Kidney (tissue), 14 donors: ENCODE measurements around the gene PCDH20. TPM values are rescaled to one million over a fixed set of nuclear protein-coding genes. Genes with fewer than 3 reads are reported as not detected.

Source experiments
- DNase-seq, 5 donors: peaks; one replicate each; pipeline ENCODE4 v3.0.0-alpha.2; 2013 to 2020
- FAIRE-seq: peaks from 2 replicates; lab custom pipeline; 2012; peaks lifted over from hg19 to GRCh38; lab: Jason Lieb, UNC
- H3K27ac ChIP-seq, 2 donors: one replicate each; pipeline ENCODE4 v1.7.0; 2013; ENCODE audit warnings: low read depth in 2 of 2, low read length in 2 of 2, inconsistent platforms in 1 of 2
- H3K27me3 ChIP-seq: one replicate; pipeline ENCODE4 v1.7.1; 2013; ENCODE audit warnings: low read length, inconsistent platforms; ENCODE audit not compliant: control insufficient read depth, insufficient read depth
- H3K36me3 ChIP-seq, 3 donors: one replicate each; pipeline versions ENCODE4 v1.7.0 to v1.7.1; 2013; ENCODE audit warnings: low read length in 3 of 3, control low read depth in 1 of 3, inconsistent platforms in 1 of 3; ENCODE audit not compliant: insufficient read depth in 3 of 3, control insufficient read depth in 2 of 3
- H3K4me1 ChIP-seq, 3 donors: one replicate each; pipeline versions ENCODE4 v1.7.0 to v1.7.1; 2013; ENCODE audit warnings: low read length in 3 of 3, inconsistent platforms in 1 of 3, low read depth in 1 of 3; ENCODE audit not compliant: control insufficient read depth in 2 of 3, insufficient read depth in 2 of 3
- H3K4me3 ChIP-seq, 3 donors: one replicate each; pipeline versions ENCODE4 v1.7.0 to v1.8.1; 2013; ENCODE audit warnings: low read length in 3 of 3, control low read depth in 1 of 3, inconsistent platforms in 1 of 3
- H3K9ac ChIP-seq, 3 donors: one replicate each; pipeline versions ENCODE4 v1.7.0 to v1.7.1; 2013; ENCODE audit warnings: low read length in 3 of 3, control low read depth in 1 of 3, inconsistent platforms in 1 of 3
- H3K9me3 ChIP-seq, 3 donors: one replicate each; pipeline versions ENCODE4 v1.7.0 to v1.7.1; 2013; ENCODE audit warnings: low read length in 3 of 3, control low read depth in 1 of 3, inconsistent platforms in 1 of 3; ENCODE audit not compliant: control insufficient read depth in 2 of 3, insufficient read depth in 1 of 3
- CTCF ChIP-seq: IDR thresholded peaks from 3 replicates; pipeline ENCODE4 v1.5.1; 2012; ENCODE audit warnings: mild to moderate bottlenecking, moderate library complexity, borderline replicate concordance; ENCODE audit not compliant: insufficient read depth; ENCODE audit errors: extremely low read depth
- intact Hi-C: fragments of 100-400 bp; cut with DNase I; formaldehyde crosslinking; loops from one replicate; pipeline ENCODE4 v1.11.1; 2022
- polyA plus RNA-seq: library from polyadenylated mRNA; stranded (reverse); fragments of 350-450 nt; fragmentation: Illumina TruSeq; extraction: RNeasy Lipid Tissue Mini Kit (QIAGEN cat#74804); gene quantifications from one replicate; pipeline ENCODE4 v1.2.3, GENCODE V29; 2014; ENCODE audit warnings: low read depth, low replicate concordance; ENCODE audit not compliant: insufficient read depth
- total RNA-seq: library from RNA; stranded (reverse); fragmentation: NEBNext Ultra II Directional; extraction: Animal tissue kit (Norgen Biotek cat#: 25700); gene quantifications from one replicate; pipeline ENCODE4 v1.2.1, GENCODE V29; 2021
- donor health status: control.
- donor health status: control.
- donor health status: control.
- donor health status: control.
- donor health status: control.
- donor health status: DM: yes; HTN: yes; CAD: no.
- donor health status: Normal renal cell carcinoma (clear cell type).

Gene PCDH20
- total and polyA plus RNA-seq, 2 donors from 2014 or later, result 0.45 to 3.0 TPM

DNA sequence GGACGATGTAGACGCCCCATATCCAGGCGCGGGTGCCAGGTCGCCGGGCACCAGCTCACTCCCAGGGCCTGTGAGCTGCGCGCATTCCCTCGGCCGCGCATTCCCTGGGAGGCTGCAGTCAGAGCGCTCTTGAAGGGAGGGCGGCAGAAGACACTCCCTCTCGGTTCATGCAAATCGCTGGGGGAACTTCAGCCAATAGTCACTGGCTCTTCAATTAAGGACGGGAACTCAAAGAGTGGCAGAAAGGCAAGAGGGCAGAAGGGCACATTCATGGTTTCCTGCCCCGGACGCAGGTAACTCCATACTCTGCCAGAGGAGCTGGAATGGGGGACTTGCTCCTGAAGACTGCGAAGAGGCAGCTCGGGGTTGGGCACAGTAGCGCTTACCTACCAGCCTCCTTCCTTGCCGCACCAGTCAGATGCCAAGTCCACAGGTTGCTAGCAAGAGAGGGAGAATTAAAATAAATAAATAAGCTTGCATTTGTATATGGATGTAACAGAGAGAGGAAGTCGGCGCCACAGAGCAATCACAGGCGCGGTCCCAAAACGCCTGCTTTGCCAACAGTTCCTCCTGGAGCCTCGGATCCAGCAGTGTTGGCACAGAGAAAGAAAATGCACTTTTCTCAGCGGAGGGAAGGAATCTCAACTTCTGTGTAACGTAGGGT is 459 bp downstream of the PCDH20 start:
- Histone ChIP-seq H3K27me3 (no peaks in the 10 kb centered on the region), H3K27ac (no peak overlapping the region), H3K36me3 (no peaks in the 10 kb centered on the region), H3K4me3 (peak overlapping the region; percentile 53 to 62 (median 60)), H3K9ac (peak overlapping the region in 1 of 3 donors; percentile 14), H3K9me3 (no peaks in the 10 kb centered on the region), H3K4me1 (peaks cover 0 to 3% (median 0%) of the 10 kb centered on the region in 3 donors)
- peak; percentile 79 to 95 (median 86) for DNase-seq
- intact Hi-C loops, result no loop called here
- FAIRE-seq, result no peak
- TF ChIP-seq CTCF, result no peak

DNA sequence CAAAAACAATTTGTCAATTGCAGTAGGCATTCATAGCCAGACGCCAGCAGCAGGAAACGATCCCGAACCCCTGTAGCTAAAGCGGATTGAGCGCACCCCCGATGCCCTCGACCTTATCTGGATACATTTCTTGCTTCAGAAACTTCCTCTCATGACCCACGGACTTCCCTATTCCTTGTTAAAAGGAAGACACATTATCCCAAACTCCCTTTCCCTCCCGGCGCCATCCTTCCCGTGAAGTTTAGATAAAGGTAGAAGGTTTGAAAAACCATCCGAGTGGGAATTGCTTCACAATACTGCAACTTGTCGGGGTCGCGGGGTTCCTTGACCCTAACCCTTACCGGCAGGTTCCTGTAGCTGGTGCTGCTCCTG is 977 bp downstream of the PCDH20 start:
- Histone ChIP-seq H3K4me1 (peaks cover 0 to 3% (median 0%) of the 10 kb centered on the region in 3 donors), H3K9ac (peak overlapping the region in 2 of 3 donors; percentile 12 to 37), H3K27ac (no peak overlapping the region), H3K9me3 (no peaks in the 10 kb centered on the region), H3K36me3 (no peaks in the 10 kb centered on the region), H3K27me3 (no peaks in the 10 kb centered on the region), H3K4me3 (peak overlapping the region; percentile 53 to 62 (median 60))
- TF ChIP-seq CTCF, result no peak
- DNase-seq (peak in 2 of 5 donors; percentile 32 to 41), FAIRE-seq (no peak)
- intact Hi-C loops, result no loop called here

GRCh38 chr13:61413572-61414535 is 1.8 kb downstream of the PCDH20 start:
- H3K27ac ChIP-seq, result no peak overlapping the region
- no peaks in the 10 kb centered on the region for H3K27me3 ChIP-seq
- peak overlapping the region; percentile 53 to 62 (median 60) for H3K4me3 ChIP-seq
- no peaks in the 10 kb centered on the region for H3K9me3 ChIP-seq
- DNase-seq (peak; percentile 47 to 57 (median 50)), FAIRE-seq (no peak)
- no peak for TF ChIP-seq CTCF
- H3K36me3 ChIP-seq, result no peaks in the 10 kb centered on the region
- intact Hi-C loops, result no loop called here
- peak overlapping the region in 1 of 3 donors; percentile 37 for H3K9ac ChIP-seq
- peaks cover 0 to 3% (median 0%) of the 10 kb centered on the region in 3 donors for H3K4me1 ChIP-seq
